ENCODE data around the gene FAM171A1. TPM values are rescaled to one million over a fixed set of nuclear protein-coding genes. Genes with fewer than 3 reads are reported as not detected.

The FAM171A1 gene
- total RNA-seq, 1 donor from 2014 or later = 27.7 TPM

DNA sequence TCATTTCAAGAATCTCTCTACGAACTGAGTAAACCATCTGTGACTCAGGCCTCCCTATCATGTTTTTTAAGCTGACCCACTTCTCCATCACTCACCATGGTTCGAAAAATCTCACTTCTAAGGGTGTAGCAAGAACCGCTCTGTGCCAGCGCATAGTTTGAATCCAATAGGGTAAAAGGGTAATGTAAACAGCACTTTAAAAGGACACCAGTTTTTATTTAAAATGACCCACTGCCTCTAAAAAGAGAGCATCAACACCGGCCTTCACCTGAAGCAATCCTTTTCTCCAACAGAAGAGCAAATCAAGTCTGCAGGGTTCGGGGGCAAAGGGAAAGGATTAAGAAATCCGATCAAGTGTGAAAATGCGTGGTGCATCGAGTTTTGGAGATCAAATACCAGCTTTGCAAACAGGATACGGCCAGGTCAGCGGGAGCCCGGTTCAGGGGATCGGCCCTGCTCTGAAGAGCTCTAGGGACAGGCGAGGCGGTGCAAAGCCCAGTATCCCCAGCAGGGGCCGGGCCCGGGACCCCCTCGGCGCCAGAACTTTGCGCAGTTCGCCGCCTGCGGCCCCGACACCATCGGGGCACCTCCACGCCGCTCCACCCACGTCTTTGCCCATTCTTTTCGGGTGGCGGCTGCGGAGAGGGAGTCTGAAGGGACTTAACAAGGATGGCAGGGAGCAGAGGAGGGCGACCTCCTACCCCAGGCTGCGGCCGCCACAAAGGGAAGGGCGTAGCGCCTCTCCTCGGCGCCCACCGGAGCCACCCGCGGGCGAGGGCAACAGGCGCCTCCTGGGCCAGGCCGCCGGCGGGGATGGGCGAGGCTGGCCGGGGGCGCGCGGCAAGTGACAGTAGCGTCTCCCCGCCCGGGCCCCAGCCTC lies 203.4 kb downstream of the FAM171A1 start:
- peak overlapping the region; percentile 75 to 87 for H3K27ac ChIP-seq
- H3K9me3 ChIP-seq = no peaks in the 10 kb centered on the region
- intact Hi-C loops (cut with DNase I) = loop anchor here (1.0 to 10.0 kb wide), 7 partner anchors 70 to 2003 kb away; partner anchors contain the start of genes CDNF, DCLRE1C, FAM171A1 and HSPA14
- no peaks in the 10 kb centered on the region for H3K27me3 ChIP-seq
- H3K4me3 ChIP-seq = peak overlapping the region; percentile 91 to 99
- no peaks in the 10 kb centered on the region for H3K36me3 ChIP-seq
- TF ChIP-seq, protein P1, sequence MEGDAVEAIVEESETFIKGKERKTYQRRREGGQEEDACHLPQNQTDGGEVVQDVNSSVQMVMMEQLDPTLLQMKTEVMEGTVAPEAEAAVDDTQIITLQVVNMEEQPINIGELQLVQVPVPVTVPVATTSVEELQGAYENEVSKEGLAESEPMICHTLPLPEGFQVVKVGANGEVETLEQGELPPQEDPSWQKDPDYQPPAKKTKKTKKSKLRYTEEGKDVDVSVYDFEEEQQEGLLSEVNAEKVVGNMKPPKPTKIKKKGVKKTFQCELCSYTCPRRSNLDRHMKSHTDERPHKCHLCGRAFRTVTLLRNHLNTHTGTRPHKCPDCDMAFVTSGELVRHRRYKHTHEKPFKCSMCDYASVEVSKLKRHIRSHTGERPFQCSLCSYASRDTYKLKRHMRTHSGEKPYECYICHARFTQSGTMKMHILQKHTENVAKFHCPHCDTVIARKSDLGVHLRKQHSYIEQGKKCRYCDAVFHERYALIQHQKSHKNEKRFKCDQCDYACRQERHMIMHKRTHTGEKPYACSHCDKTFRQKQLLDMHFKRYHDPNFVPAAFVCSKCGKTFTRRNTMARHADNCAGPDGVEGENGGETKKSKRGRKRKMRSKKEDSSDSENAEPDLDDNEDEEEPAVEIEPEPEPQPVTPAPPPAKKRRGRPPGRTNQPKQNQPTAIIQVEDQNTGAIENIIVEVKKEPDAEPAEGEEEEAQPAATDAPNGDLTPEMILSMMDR (IDR thresholded peaks at IDR 0.05) = peak; percentile 36 to 58 (median 52)
- DNase-seq (ENCODE audit: low spot score in 2 of 2) = peak in 1 of 2 donors; percentile 77
- H3K4me1 ChIP-seq = no peaks in the 10 kb centered on the region

GRCh38 chr10:15166325-15166724 lies 204.8 kb downstream of the FAM171A1 start:
- H3K27me3 ChIP-seq = no peaks in the 10 kb centered on the region
- H3K9me3 ChIP-seq = no peaks in the 10 kb centered on the region
- peak overlapping the region in 1 of 2 donors; percentile 99 for H3K4me3 ChIP-seq
- no peaks in the 10 kb centered on the region for H3K4me1 ChIP-seq
- intact Hi-C loops (cut with DNase I) = loop anchor here (5.0 to 10.0 kb wide), 4 partner anchors 69 to 2002 kb away; partner anchors contain the start of genes FAM171A1, MCM10, PTER and RPP38
- DNase-seq (ENCODE audit: low spot score in 2 of 2) = no peak
- H3K36me3 ChIP-seq = no peaks in the 10 kb centered on the region
- TF ChIP-seq, protein P1 (IDR thresholded peaks at IDR 0.05) = no peak
- H3K27ac ChIP-seq = no peak overlapping the region

DNA sequence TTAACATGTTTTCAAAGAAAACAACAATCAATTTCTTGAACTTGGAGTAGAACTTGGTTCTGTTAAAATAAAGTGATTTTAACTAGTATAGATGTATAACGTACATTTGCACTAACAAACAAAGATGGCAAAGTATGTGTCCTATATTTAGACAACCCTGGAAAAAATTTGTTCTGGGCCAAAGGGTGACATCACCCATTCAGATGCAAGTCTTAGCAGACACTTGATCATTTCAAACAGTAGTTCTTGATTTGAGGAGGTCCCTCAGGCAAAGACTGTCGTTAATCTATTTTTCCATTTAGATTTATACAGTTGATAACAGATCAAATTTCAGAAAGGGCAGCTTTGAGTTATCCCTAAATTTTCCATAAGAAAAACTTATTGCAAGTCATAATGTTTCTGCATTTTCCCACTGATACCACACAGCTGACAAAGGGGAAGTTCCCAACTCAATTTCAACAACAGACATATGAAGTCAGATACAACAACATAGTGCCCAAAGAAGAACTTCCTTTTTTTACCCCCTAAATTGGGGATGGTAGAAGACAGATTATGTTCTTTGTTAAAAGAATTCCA lies 207.7 kb downstream of the FAM171A1 start:
- no peak overlapping the region for H3K4me3 ChIP-seq
- H3K9me3 ChIP-seq = no peaks in the 10 kb centered on the region

More for the DNA sequence above, 207.7 kb downstream of the FAM171A1 start:
- Histone ChIP-seq H3K36me3 (no peaks in the 10 kb centered on the region), H3K27me3 (no peaks in the 10 kb centered on the region), H3K27ac (no peak overlapping the region), H3K4me1 (no peaks in the 10 kb centered on the region)
- TF ChIP-seq, protein P1 (IDR thresholded peaks at IDR 0.05) = no peak
- intact Hi-C loops (cut with DNase I) = loop anchor here (10.0 kb wide), 2 partner anchors 1271 to 1999 kb away; partner anchors contain the start of genes MCM10 and PTER
- DNase-seq (ENCODE audit: low spot score in 2 of 2) = no peak

Other genes starting within 250 kb of the FAM171A1 start
- 11.9 TPM for gene NMT2, start 202.6 kb downstream of the FAM171A1 start, total RNA-seq

Data from ascending aorta (tissue), 2 donors.